ENCODE results near the gene COASY.
"Not testable (repeated sequence)": the region's sequence is repeated elsewhere in the genome, so short reads cannot be mapped to it uniquely, and the experiment has no call there.

COASY gene

DNA sequence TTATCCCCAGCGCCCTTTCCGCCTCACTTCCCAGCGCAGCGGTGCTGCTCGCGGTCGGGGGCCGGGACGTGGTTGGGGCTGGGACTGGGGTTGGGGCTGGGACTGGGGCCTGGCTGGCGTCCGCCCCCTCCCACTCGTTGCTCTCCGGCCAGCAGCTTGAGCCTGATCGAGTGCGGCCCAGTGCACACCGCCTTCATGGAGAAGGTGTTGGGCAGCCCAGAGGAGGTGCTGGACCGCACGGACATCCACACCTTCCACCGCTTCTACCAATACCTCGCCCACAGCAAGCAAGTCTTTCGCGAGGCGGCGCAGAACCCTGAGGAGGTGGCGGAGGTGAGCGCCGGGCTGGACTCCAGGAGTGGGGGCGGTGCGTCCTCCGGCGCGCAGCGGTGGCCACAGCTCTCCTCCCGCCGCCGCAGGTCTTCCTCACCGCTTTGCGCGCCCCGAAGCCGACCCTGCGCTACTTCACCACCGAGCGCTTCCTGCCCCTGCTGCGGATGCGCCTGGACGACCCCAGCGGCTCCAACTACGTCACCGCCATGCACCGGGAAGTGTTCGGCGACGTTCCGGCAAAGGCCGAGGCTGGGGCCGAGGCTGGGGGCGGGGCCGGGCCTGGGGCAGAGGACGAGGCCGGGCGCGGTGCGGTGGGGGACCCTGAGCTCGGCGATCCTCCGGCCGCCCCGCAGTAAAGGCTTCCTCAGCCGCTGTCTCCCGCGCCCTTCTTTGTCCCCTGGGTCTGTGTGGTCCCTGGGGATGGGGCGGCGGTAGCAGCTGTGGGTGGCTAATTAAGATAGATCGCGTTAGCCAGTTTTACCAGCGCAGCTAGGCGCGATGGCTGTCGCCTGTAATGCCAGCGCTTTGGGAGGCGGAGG, 7.5 kb upstream of the COASY start:
- DNase-seq: peak; percentile 83

- no peak for DNase-seq
These were observed 6.8 kb upstream of the COASY start for GRCh38 chr17:42555122-42555622.

DNA sequence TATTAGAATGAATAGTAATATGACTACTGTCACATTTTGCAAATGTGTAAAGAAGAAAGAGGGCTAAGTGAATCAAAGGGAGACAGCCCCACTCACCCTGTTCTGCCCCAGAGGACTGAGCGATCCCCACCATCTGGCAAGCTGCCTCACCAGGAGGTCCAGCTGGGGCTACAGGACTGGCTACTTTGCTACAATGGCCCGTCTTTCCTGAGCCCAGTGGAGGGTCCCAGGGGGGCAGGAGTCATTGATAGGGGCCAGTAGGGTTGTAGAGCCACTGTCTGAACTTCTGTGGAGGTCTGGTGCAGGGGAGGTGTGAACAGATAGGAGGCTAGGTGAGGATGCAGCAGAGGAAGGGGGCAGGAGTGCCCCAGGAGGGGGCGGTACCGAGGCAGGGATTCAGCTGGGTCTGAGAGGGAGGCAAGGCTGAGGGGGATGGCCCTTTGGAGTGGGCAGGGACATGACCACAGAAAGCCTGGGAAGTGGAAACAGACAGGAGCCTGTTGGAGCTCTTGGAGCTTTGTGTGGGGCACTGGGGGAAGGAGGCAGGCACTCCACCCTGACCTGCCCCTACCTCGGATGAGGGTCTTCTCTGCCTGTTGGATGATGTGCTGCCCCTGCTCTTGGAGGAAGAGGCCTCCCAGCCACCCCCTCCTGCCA, 5.9 kb upstream of the COASY start:
- not testable (repeated sequence) for DNase-seq

DNA sequence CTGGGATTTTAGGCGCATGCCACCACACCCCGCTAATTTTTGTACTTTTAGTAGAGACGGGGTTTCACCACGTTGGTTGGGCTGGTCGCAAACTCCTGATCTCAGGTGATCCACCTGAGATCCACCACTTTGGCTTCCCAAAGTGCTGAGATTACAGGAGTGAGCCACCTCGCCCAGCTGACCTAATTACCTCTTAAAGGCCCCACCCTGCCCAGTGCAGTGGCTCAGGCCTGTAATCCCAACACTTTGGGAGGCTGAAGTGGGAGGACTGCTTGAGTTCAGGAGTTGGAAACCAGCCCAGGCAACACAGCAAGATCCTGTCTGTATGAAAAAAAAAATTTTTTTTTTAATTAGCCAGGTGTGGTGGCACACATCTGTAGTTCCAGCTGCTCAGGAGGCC, 2.9 kb upstream of the COASY start:
- DNase-seq: no peak

DNA sequence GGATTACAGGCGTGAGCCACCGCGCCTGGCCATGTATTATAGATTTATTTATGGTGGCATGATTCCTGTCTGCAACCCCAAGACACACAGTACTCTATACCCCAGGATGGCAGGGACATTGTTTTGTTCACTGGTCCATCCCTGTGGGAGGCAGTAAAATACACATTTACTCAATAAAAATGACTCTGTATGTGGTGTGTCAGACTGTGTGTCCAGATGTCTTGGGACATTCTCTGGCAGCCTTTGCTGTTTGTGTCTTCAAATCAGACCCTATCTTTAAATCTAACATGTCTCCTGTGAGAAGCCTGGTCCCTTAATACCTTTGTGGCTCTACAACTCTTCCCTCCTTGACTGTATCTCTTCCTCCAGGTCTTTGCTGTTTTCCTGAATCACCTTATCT, 1.7 kb upstream of the COASY start:
- DNase-seq: no peak

GRCh38 chr17:42562388-42563142, 617 bp downstream of the COASY start:
- DNase-seq: no peak

DNA sequence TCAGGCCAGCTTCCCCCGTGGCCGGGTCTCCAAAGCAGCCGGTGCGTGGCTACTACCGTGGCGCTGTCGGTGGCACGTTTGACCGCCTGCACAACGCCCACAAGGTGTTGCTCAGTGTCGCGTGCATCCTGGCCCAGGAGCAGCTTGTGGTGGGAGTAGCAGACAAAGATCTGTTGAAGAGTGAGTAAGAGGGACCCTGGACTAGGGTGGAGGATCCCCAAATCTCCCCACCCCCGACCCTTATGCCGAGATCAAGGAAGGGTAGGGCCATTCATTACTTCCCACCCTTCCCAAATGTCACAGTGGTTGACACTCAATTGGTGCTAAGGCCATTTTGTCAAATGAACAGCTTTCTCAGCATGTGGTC, 1.2 kb downstream of the COASY start:
- DNase-seq: no peak

- DNase-seq: no peak
These were observed 1.6 kb downstream of the COASY start for GRCh38 chr17:42563543-42563942.

- no peak for DNase-seq
These were observed 2.0 kb downstream of the COASY start for GRCh38 chr17:42563950-42564349.

- no peak for DNase-seq
These were observed 3.0 kb downstream of the COASY start for GRCh38 chr17:42564815-42565522.

GRCh38 chr17:42565523-42566214, 3.7 kb downstream of the COASY start:
- DNase-seq: no peak

- DNase-seq: no peak
These were observed 4.4 kb downstream of the COASY start for GRCh38 chr17:42566215-42566882.

- peak; percentile 89 for DNase-seq
These were observed 5.1 kb downstream of the COASY start, which contains the start of gene MLX for GRCh38 chr17:42566883-42567573. Gene MLX (plus strand): TSS chr17:42567100. CDS start chr17:42567125, 25 bp downstream.

DNA sequence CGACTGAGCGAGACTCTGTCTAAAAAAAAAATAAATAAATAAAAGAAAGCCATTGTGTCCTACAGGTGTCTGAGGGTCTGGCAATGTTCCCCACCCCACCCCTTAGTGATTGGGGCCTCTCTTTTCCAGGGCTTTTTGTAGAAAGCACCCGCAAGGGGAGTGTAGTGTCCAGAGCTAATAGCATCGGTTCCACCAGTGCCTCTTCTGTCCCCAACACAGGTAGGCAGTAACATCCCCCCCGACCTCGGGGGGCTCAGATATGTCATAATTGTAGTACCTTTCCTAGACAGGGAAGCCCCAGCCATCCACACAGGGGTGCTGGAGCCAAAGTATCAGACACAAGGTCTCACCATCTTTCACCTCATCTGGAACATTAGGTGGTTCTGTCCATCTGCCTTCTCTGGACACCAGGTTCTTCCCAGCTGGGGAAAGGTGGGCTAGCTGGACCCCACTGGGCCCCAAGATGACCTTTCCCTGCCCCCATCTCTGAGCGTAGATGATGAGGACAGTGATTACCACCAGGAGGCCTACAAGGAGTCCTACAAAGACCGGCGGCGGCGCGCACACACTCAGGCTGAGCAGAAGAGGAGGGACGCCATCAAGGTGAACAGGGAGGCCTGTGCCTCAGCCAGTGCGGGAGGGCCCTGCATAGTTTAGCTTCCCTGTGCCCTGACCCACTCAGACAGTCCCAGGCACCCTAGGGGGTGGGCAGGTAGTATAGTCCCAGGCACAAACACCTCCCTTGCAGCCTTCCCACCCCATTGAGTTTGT, 6.6 kb downstream of the COASY start:
- DNase-seq: no peak

DNA sequence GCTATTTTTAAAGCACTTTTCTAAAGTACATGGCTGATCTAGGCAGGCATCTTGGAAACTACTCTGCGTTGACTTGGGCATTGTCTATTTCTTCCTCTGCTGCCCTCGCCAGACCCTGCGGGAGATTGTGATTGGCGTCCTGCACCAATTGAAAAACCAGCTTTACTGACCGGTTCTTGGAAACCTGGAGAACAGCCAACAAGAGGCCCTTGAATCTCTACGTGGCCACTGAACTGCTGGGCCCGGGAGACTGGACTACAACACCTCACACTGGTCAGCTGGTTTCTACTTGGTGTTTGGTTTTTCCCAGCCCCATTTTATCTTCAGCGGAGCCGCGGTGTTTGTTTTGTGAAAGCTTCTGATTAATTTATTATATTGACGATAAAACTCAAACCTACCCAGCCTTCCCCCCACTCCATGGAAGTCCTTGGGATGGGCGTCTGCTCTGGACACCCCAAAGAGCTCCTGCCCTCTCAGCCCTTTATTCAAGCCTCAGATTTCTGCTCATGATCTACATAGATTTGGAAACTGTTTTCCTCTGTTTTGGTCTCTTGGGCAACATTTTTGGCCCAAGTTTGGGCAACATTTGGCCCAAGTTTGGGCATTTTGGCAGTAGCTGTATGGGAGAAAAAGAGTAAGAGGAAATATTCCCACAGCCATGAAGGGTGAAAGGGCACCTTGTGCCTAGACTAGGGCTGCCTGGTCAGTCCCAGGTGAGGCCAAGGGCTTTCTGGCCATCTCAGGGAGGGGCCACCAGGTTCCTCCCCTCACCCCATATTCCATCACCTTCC, 9.7 kb downstream of the COASY start:
- DNase-seq: peak; percentile 45

DNA sequence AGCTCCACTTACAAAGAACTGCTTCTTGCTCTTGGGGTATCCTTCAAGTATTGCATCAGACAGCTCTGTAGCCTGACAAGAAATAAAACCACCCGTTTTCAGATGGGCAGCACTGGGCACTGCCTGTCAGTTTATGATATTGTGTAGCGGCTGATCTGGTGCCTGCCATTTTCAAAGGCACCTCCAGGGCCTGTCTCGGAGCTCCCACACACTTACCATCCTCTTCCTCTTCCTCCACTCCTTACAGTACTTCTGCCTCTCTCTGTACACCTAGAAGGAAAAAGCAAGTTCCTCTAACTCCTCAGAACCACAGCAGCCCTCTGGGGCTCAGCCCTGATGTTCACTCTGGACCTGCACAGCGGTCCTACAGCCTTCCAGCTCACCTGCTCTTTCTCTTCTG, 11.1 kb downstream of the COASY start:
- DNase-seq: no peak

DNA sequence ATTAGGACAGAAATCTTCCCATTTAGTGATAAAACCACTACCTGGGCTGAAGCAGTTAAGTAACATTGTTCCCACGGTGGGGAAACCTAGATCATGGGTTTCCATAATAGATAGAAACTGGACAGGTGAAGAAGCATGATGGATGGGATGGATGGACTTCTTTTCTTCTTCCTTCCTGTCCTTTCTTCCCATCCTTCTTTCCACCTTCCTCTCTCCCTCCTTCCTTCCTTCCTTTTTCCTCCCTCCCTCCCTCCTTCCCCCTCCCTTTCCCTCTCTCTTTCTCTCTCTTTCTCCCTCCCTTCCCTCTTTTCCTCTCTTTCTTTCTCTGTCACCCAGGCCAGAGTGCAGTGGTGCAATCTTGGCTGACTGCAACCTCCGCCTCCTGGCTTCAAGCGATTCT, 12.5 kb downstream of the COASY start:
- DNase-seq: no peak

GRCh38 chr17:42577140-42577531, 15.2 kb downstream of the COASY start:
- no peak for DNase-seq
